HEK293T (cell line): ENCODE measurements around the gene TUBA1C.
"Not testable (repeated sequence)": the region's sequence is repeated elsewhere in the genome, so short reads cannot be mapped to it uniquely, and the experiment has no call there.

Source experiments
- CTCF ChIA-PET: fragments of 350-600 bp; formaldehyde crosslinking; extraction: SDS; loops from one replicate; lab custom pipeline; 2021; ENCODE audit warnings: antibody characterized with exemption, inconsistent platforms; lab: Yijun Ruan, JAX
- POLR2A ChIA-PET: fragments of 350-600 bp; formaldehyde crosslinking; extraction: SDS; loops from one replicate; lab custom pipeline; 2020; ENCODE audit warnings: antibody characterized with exemption, inconsistent platforms; lab: Yijun Ruan, JAX
- DNase-seq: peaks from one replicate; pipeline ENCODE4 v3.0.0; 2012; ENCODE audit warnings: mixed read lengths; ENCODE audit errors: extremely low spot score
- ARNT ChIP-seq: fragments of 450-650 bp; IDR thresholded peaks from 2 replicates; pipeline ENCODE4 v1.6.1; 2017; ENCODE audit warnings: mild to moderate bottlenecking
- BHLHE40 ChIP-seq: fragments of 450-650 bp; IDR thresholded peaks from 2 replicates; pipeline ENCODE4 v1.6.1; 2016; ENCODE audit warnings: mild to moderate bottlenecking, moderate library complexity, borderline replicate concordance
- CTBP1 ChIP-seq: fragments of 450-650 bp; IDR thresholded peaks from 2 replicates; pipeline ENCODE4 v1.6.1; 2016; ENCODE audit warnings: borderline replicate concordance
- ELF4 ChIP-seq: fragments of 450-650 bp; IDR thresholded peaks from 2 replicates; pipeline ENCODE4 v1.6.1; 2017; ENCODE audit warnings: antibody characterized with exemption
- FOXA1 ChIP-seq: fragments of 450-650 bp; IDR thresholded peaks from 2 replicates; pipeline ENCODE4 v1.6.1; 2016; ENCODE audit warnings: mild to moderate bottlenecking
- FOXK2 ChIP-seq: fragments of 450-650 bp; IDR thresholded peaks from 2 replicates; pipeline ENCODE4 v1.6.1; 2016; ENCODE audit warnings: mild to moderate bottlenecking
- FOXM1 ChIP-seq: fragments of 450-650 bp; IDR thresholded peaks from 2 replicates; pipeline ENCODE4 v1.6.1; 2017; ENCODE audit warnings: mild to moderate bottlenecking, borderline replicate concordance
- HDGF ChIP-seq: fragments of 450-650 bp; IDR thresholded peaks from 2 replicates; pipeline ENCODE4 v1.6.1; 2017; ENCODE audit warnings: antibody characterized with exemption, borderline replicate concordance
- L3MBTL2 ChIP-seq: fragments of 450-650 bp; conservative IDR thresholded peaks from 2 replicates; pipeline ENCODE4 v1.6.1; 2016; ENCODE audit warnings: mild to moderate bottlenecking
- LEF1 ChIP-seq: fragments of 450-650 bp; IDR thresholded peaks from 2 replicates; pipeline ENCODE4 v1.6.1; 2017; ENCODE audit warnings: mild to moderate bottlenecking, borderline replicate concordance
- PKNOX1 ChIP-seq: fragments of 450-650 bp; IDR thresholded peaks from 2 replicates; pipeline ENCODE4 v1.6.1; 2016
- SUZ12 ChIP-seq: fragments of 450-650 bp; IDR thresholded peaks from 2 replicates; pipeline ENCODE4 v1.6.1; 2016; ENCODE audit warnings: mild to moderate bottlenecking
- TARDBP ChIP-seq: fragments of 450-650 bp; IDR thresholded peaks from 2 replicates; pipeline ENCODE4 v1.6.1; 2016
- ZNF384 ChIP-seq: fragments of 450-650 bp; IDR thresholded peaks from 2 replicates; pipeline ENCODE4 v1.6.1; 2016

Gene TUBA1C

GRCh38 chr12:49272790-49273725 lies 8.2 kb downstream of the TUBA1C start:
- DNase-seq = no peak
- POLR2A ChIA-PET = interaction anchor here (1.3 kb wide), 1 partner anchor 142 kb away, joined by 5 read pairs; the partner anchor contains the start of gene TUBA1B
- CTCF ChIA-PET = interaction anchor here (1.0 kb wide), 1 partner anchor 16 kb away, joined by 4 read pairs; no protein-coding TSS in a partner anchor
- TF ChIP-seq L3MBTL2 (no peak), ARNT (no peak), FOXM1 (no peak), PKNOX1 (no peak), HDGF (no peak), CTBP1 (no peak), ZNF384 (no peak), LEF1 (no peak), FOXK2 (no peak), FOXA1 (no peak), BHLHE40 (no peak), TARDBP (no peak)

- ChIA-PET POLR2A (interaction anchor here (1.3 to 1.9 kb wide), 2 partner anchors 8 to 143 kb away, joined by 5 to 8 read pairs; partner anchors contain the start of gene TUBA1B), CTCF (interaction anchor here (0.6 to 1.0 kb wide), 2 partner anchors 15 to 23 kb away, joined by 3 to 4 read pairs; no protein-coding TSS in a partner anchor)
- TF ChIP-seq BHLHE40 (no peak), FOXK2 (no peak), ZNF384 (peak; percentile 55)
- no peak for DNase-seq
Measured at GRCh38 chr12:49273726-49274395, 9.0 kb downstream of the TUBA1C start.

GRCh38 chr12:49274396-49275069 lies 9.7 kb downstream of the TUBA1C start:
- CTCF ChIA-PET = interaction anchor here (0.6 to 2.1 kb wide), 3 partner anchors 18 to 73 kb away, joined by 3 to 5 read pairs (median 3); no protein-coding TSS in a partner anchor
- no peak for DNase-seq
- TF ChIP-seq ARNT = no peak
- TF ChIP-seq ELF4 = peak; percentile 11; the same call in 1 of the 2 replicates
- POLR2A ChIA-PET = interaction anchor here (1.9 kb wide), 1 partner anchor 8 kb away, joined by 8 read pairs; no protein-coding TSS in a partner anchor

- ChIA-PET CTCF (interaction anchor here (0.6 to 3.4 kb wide), 5 partner anchors 8 to 304 kb away, joined by 3 to 12 read pairs (median 5); no protein-coding TSS in a partner anchor), POLR2A (interaction anchor here (0.7 to 2.1 kb wide), 7 partner anchors 10 to 213 kb away, joined by 3 to 16 read pairs (median 3); partner anchors contain the start of genes TROAP and TUBA1B)
- no peak for DNase-seq
- TF ChIP-seq ARNT (no peak), HDGF (no peak), ELF4 (no peak), LEF1 (no peak), ZNF384 (no peak), SUZ12 (no peak)
Measured at GRCh38 chr12:49276304-49277290, 11.7 kb downstream of the TUBA1C start.

- ChIA-PET CTCF (interaction anchor here (0.6 to 3.4 kb wide), 4 partner anchors 9 to 64 kb away, joined by 3 to 12 read pairs (median 6); no protein-coding TSS in a partner anchor), POLR2A (interaction anchor here (0.7 to 2.1 kb wide), 6 partner anchors 10 to 213 kb away, joined by 3 to 16 read pairs (median 6); partner anchors contain the start of genes TROAP and TUBA1B)
- DNase-seq = no peak
- no peak for TF ChIP-seq L3MBTL2
- no peak for TF ChIP-seq SUZ12
Measured at GRCh38 chr12:49277466-49277865, 12.6 kb downstream of the TUBA1C start.

GRCh38 chr12:49279706-49280159 lies 14.9 kb downstream of the TUBA1C start:
- CTCF ChIA-PET = interaction anchor here (0.6 to 3.4 kb wide), 5 partner anchors 9 to 68 kb away, joined by 4 to 12 read pairs (median 5); no protein-coding TSS in a partner anchor
- DNase-seq = no peak
- POLR2A ChIA-PET = interaction anchor here (0.7 to 1.4 kb wide), 7 partner anchors 8 to 149 kb away, joined by 3 to 8 read pairs (median 4); partner anchors contain the start of genes TROAP, TUBA1B and TUBA1C
- TF ChIP-seq TARDBP = no peak
- peak; percentile 63 for TF ChIP-seq L3MBTL2
- TF ChIP-seq FOXA1 = no peak
- no peak for TF ChIP-seq PKNOX1
- TF ChIP-seq HDGF = no peak

GRCh38 chr12:49280545-49280944 lies 15.7 kb downstream of the TUBA1C start:
- POLR2A ChIA-PET = interaction anchor here (1.1 to 1.4 kb wide), 3 partner anchors 9 to 15 kb away, joined by 3 to 8 read pairs (median 4); partner anchors contain the start of gene TUBA1C
- CTCF ChIA-PET = interaction anchor here (3.4 kb wide), 1 partner anchor 8 kb away, joined by 12 read pairs; no protein-coding TSS in a partner anchor
- not testable (repeated sequence) for DNase-seq
